ENCODE data around the gene KLK8.
"Not testable (repeated sequence)": the region's sequence is repeated elsewhere in the genome, so short reads cannot be mapped to it uniquely, and the experiment has no call there.

KLK8 gene

GRCh38 chr19:50978772-50979390 is 22.5 kb downstream of the KLK8 start:
- no peak overlapping the region for H3K9ac ChIP-seq (ENCODE audit: low read depth, low read length)
- H3K4me3 ChIP-seq (ENCODE audit: low read depth, low read length), result no peak overlapping the region
- H3K36me3 ChIP-seq (ENCODE audit: control insufficient read depth, insufficient read depth, low read length), result no peaks in the 10 kb centered on the region
- peaks cover 11% of the 10 kb centered on the region for H3K27me3 ChIP-seq (ENCODE audit: control insufficient read depth, insufficient read depth, low read length)
- peaks cover 6% of the 10 kb centered on the region for H3K4me1 ChIP-seq (ENCODE audit: control insufficient read depth, insufficient read depth, low read length)
- H3K9me3 ChIP-seq (ENCODE audit: control insufficient read depth, insufficient read depth, low read length), result no peaks in the 10 kb centered on the region

- H3K4me3 ChIP-seq (ENCODE audit: low read depth, low read length), result no peak overlapping the region
- no peaks in the 10 kb centered on the region for H3K9me3 ChIP-seq (ENCODE audit: control insufficient read depth, insufficient read depth, low read length)
- no peaks in the 10 kb centered on the region for H3K36me3 ChIP-seq (ENCODE audit: control insufficient read depth, insufficient read depth, low read length)
- no peak overlapping the region for H3K9ac ChIP-seq (ENCODE audit: low read depth, low read length)
- peaks cover 6% of the 10 kb centered on the region for H3K4me1 ChIP-seq (ENCODE audit: control insufficient read depth, insufficient read depth, low read length)
- peaks cover 8% of the 10 kb centered on the region for H3K27me3 ChIP-seq (ENCODE audit: control insufficient read depth, insufficient read depth, low read length)
These were observed 23.8 kb downstream of the KLK8 start for GRCh38 chr19:50977626-50978025.

GRCh38 chr19:50975766-50976165 is 25.6 kb downstream of the KLK8 start:
- Histone ChIP-seq H3K4me3 (ENCODE audit: low read depth, low read length) (no peak overlapping the region), H3K4me1 (ENCODE audit: control insufficient read depth, insufficient read depth, low read length) (peaks cover 7% of the 10 kb centered on the region), H3K9ac (ENCODE audit: low read depth, low read length) (no peak overlapping the region), H3K27me3 (ENCODE audit: control insufficient read depth, insufficient read depth, low read length) (peaks cover under 1% of the 10 kb centered on the region), H3K36me3 (ENCODE audit: control insufficient read depth, insufficient read depth, low read length) (no peaks in the 10 kb centered on the region), H3K9me3 (ENCODE audit: control insufficient read depth, insufficient read depth, low read length) (no peaks in the 10 kb centered on the region)

DNA sequence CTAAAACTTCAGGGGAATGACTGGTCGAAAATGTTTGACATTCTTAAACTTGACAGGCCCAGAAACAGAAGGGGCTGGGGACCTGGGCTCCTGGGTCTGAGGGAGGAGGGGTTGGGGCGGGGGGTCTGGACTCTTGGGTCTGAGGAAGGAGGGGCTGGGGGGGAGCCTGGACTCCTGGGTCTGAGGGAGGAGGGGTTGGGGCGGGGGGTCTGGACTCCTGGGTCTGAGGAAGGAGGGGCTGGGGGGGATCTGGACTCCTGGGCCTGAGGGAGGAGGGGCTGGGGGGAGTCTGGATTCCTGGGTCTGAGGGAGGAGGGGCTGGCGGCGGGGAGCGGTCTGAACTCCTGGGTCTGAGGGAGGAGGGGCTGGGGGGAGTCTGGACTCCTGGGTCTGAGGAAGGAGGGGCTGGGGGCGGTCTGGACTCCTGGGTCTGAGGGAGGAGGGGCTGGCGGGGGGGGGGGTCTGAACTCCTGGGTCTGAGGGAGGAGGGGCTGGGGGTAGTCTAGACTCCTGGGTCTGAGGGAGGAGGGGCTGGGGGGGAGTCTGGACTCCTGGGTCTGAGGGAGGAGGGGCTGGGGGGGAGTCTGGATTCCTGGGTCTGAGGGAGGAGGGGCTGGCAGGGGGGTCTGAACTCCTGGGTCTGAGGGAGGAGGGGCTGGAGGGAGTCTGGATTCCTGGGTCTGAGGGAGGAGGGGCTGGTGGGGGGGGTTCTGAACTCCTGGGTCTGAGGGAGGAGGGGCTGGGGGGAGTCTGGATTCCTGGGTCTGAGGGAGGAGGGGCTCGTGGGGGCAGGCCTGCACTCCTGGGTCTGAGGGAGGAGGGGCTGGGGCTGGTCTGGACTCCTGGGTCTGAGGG is 26.5 kb downstream of the KLK8 start:
- no peaks in the 10 kb centered on the region for H3K36me3 ChIP-seq (ENCODE audit: control insufficient read depth, insufficient read depth, low read length)
- H3K9ac ChIP-seq (ENCODE audit: low read depth, low read length), result no peak overlapping the region
- no peaks in the 10 kb centered on the region for H3K9me3 ChIP-seq (ENCODE audit: control insufficient read depth, insufficient read depth, low read length)
- H3K27me3 ChIP-seq (ENCODE audit: control insufficient read depth, insufficient read depth, low read length), result no peaks in the 10 kb centered on the region
- H3K4me3 ChIP-seq (ENCODE audit: low read depth, low read length), result no peak overlapping the region
- H3K4me1 ChIP-seq (ENCODE audit: control insufficient read depth, insufficient read depth, low read length), result peaks cover 7% of the 10 kb centered on the region

DNA sequence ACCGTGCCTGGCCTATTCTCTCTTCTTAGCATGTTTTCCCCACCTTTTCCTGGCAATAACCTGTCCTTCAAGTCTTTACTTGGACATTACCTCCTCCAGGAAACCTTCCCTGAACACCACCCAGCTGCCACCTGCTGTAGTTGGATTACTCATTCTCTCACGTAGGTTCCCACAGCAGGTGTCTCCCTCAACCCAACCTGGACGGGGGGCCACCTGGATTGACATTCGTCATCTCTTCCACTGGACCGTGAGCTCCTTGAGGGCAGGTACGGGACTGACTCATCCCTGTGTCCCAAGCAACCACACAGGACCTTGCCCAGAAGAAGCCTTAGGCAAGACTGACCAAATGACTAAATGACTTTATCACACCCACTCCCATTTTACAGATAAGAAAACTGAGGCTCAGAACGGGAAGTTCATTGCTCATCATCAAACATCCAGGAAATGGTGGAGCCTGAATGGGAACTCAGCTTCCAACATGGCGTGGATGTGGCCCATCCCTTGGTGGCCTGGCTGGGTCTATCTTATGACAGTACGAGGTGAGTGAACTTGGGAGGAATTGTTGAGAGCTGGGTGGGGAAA is 28.5 kb downstream of the KLK8 start:
- Histone ChIP-seq H3K4me1 (ENCODE audit: control insufficient read depth, insufficient read depth, low read length) (peaks cover 7% of the 10 kb centered on the region), H3K9ac (ENCODE audit: low read depth, low read length) (no peak overlapping the region)

GRCh38 chr19:50969810-50970209 is 31.6 kb downstream of the KLK8 start:
- H3K9ac ChIP-seq (ENCODE audit: low read depth, low read length); H3K4me3 ChIP-seq (ENCODE audit: low read depth, low read length); H3K4me1 ChIP-seq (ENCODE audit: control insufficient read depth, insufficient read depth, low read length); H3K9me3 ChIP-seq (ENCODE audit: control insufficient read depth, insufficient read depth, low read length); H3K27me3 ChIP-seq (ENCODE audit: control insufficient read depth, insufficient read depth, low read length); H3K36me3 ChIP-seq (ENCODE audit: control insufficient read depth, insufficient read depth, low read length): not testable (repeated sequence)

More for the DNA sequence above, 28.5 kb downstream of the KLK8 start:
- Histone ChIP-seq H3K36me3 (ENCODE audit: control insufficient read depth, insufficient read depth, low read length) (no peaks in the 10 kb centered on the region), H3K9me3 (ENCODE audit: control insufficient read depth, insufficient read depth, low read length) (no peaks in the 10 kb centered on the region), H3K27me3 (ENCODE audit: control insufficient read depth, insufficient read depth, low read length) (no peaks in the 10 kb centered on the region), H3K4me3 (ENCODE audit: low read depth, low read length) (no peak overlapping the region)

GRCh38 chr19:50969413-50969760 is 32.0 kb downstream of the KLK8 start, which contains the start of gene KLK6:
TSS of gene KLK6 (minus strand) at chr19:50969591. CDS start at chr19:50968104, 1,487 bp downstream.
- H3K9me3 ChIP-seq (ENCODE audit: control insufficient read depth, insufficient read depth, low read length), result no peaks in the 10 kb centered on the region
- H3K27me3 ChIP-seq (ENCODE audit: control insufficient read depth, insufficient read depth, low read length), result no peaks in the 10 kb centered on the region
- H3K4me1 ChIP-seq (ENCODE audit: control insufficient read depth, insufficient read depth, low read length), result peaks cover 7% of the 10 kb centered on the region
- no peak within 1 kb of the TSS for H3K4me3 ChIP-seq (ENCODE audit: low read depth, low read length)
- no peaks in the 10 kb centered on the region for H3K36me3 ChIP-seq (ENCODE audit: control insufficient read depth, insufficient read depth, low read length)
- no peak within 1 kb of the TSS for H3K9ac ChIP-seq (ENCODE audit: low read depth, low read length)

DNA sequence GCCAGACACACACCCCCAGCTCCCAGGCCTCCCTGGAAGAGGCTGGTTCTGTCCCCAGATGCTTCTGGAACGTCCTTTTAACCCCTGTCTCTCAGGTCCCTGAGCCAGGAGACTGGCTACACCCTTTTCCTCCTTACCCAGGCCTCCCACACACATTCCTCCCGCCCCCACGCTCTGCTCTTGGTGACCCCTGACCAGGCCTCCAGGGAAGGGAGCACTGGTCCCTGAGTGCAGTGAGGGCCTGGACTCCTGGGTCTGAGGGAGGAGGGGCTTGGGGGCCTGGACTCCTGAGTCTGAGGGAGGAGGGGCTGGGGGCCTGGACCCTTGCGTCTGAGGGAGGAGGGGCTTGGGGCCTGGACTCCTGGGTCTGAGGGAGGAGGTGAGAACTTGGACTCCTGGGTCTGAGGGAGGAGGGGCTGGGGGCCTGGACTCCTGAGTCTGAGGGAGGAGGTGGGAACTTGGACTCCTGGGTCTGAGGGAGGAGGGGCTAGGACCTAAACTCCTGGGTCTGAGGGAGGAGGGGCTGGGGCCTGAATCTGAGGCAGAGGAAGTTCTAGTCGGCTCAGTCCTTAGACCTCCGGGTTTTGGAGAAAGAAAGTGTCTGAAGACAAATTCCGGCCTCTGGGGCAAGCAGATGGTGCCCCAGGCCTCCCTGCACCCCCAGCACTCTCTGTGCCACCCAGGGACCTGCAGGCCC is 32.5 kb downstream of the KLK8 start:
- Histone ChIP-seq H3K27me3 (ENCODE audit: control insufficient read depth, insufficient read depth, low read length) (no peaks in the 10 kb centered on the region), H3K36me3 (ENCODE audit: control insufficient read depth, insufficient read depth, low read length) (no peaks in the 10 kb centered on the region), H3K9me3 (ENCODE audit: control insufficient read depth, insufficient read depth, low read length) (no peaks in the 10 kb centered on the region), H3K4me1 (ENCODE audit: control insufficient read depth, insufficient read depth, low read length) (peaks cover 7% of the 10 kb centered on the region), H3K9ac (ENCODE audit: low read depth, low read length) (no peak overlapping the region), H3K4me3 (ENCODE audit: low read depth, low read length) (no peak overlapping the region)

DNA sequence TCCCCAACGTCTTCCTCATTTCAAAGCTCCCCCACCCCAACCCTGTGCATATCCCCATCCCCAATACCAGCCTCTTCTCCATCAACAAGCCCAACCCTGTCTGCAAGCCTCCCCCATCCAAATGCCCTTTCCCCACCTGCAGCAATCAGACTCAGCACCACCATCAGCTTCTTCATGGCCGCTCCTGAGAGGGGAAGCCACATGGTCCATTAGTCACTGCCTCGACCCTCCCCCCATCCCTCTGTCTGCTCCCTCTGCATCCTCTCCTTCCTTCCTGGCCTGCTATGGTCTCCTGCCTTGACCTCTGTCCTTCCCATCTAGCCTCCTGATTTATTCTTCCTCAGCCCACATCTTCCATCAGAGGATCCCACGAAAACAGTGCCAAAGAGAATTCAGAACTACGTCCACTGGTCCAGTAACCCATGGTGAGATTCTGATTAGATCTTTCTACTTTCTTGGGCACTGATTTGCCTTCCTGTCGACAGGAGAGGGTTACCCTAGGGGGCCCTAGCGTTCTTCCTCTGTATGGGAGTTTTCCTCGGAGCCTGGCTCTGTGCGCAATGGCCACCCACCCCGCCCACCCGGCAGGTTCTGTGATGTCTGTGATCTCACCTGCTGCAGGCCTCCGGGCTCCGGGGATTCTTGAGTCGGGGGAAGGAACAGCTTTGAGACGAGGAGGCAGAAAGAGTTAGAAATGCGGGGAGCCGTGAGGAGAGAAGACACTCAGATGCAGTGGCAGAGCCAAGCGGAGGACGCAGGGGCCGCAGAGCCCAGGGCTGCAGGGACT is 33.3 kb downstream of the KLK8 start:
- no peak overlapping the region for H3K9ac ChIP-seq (ENCODE audit: low read depth, low read length)

DNA sequence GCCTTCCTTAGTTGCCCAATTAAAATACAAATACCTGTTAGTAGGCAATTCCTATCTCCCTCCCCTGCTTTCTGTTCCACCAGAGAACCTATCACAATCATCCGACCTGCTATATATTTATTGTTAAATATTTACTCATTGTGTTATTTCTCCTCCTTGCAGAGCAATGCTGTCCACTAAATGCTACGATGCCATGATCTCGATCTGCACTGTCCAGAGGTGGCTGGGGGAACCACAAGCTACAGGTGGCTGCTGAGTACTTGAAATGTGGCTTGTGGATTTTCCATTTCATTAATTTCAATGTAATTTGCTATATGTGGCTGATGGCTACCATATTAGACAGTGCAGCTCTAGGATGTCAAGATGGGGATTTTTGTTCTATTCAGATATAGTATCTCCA is 37.1 kb downstream of the KLK8 start:
- no peaks in the 10 kb centered on the region for H3K9me3 ChIP-seq (ENCODE audit: control insufficient read depth, insufficient read depth, low read length)
- H3K4me3 ChIP-seq (ENCODE audit: low read depth, low read length), result no peak overlapping the region
- peaks cover 4% of the 10 kb centered on the region for H3K4me1 ChIP-seq (ENCODE audit: control insufficient read depth, insufficient read depth, low read length)
- no peak overlapping the region for H3K9ac ChIP-seq (ENCODE audit: low read depth, low read length)
- H3K27me3 ChIP-seq (ENCODE audit: control insufficient read depth, insufficient read depth, low read length), result no peaks in the 10 kb centered on the region
- no peaks in the 10 kb centered on the region for H3K36me3 ChIP-seq (ENCODE audit: control insufficient read depth, insufficient read depth, low read length)

More for the DNA sequence above, 33.3 kb downstream of the KLK8 start:
- H3K27me3 ChIP-seq (ENCODE audit: control insufficient read depth, insufficient read depth, low read length), result no peaks in the 10 kb centered on the region
- no peak overlapping the region for H3K4me3 ChIP-seq (ENCODE audit: low read depth, low read length)
- peaks cover 7% of the 10 kb centered on the region for H3K4me1 ChIP-seq (ENCODE audit: control insufficient read depth, insufficient read depth, low read length)
- no peaks in the 10 kb centered on the region for H3K9me3 ChIP-seq (ENCODE audit: control insufficient read depth, insufficient read depth, low read length)
- no peaks in the 10 kb centered on the region for H3K36me3 ChIP-seq (ENCODE audit: control insufficient read depth, insufficient read depth, low read length)

- Histone ChIP-seq H3K9ac (ENCODE audit: low read depth, low read length) (no peak overlapping the region), H3K4me3 (ENCODE audit: low read depth, low read length) (no peak overlapping the region), H3K27me3 (ENCODE audit: control insufficient read depth, insufficient read depth, low read length) (no peaks in the 10 kb centered on the region), H3K36me3 (ENCODE audit: control insufficient read depth, insufficient read depth, low read length) (no peaks in the 10 kb centered on the region), H3K9me3 (ENCODE audit: control insufficient read depth, insufficient read depth, low read length) (no peaks in the 10 kb centered on the region), H3K4me1 (ENCODE audit: control insufficient read depth, insufficient read depth, low read length) (peaks cover 4% of the 10 kb centered on the region)
These were observed 38.0 kb downstream of the KLK8 start for GRCh38 chr19:50963381-50963780.
